Daoy (cell line): Measurements from ENCODE around the gene FGGY. TPM values are rescaled to one million over a fixed set of nuclear protein-coding genes. Genes with fewer than 3 reads are reported as not detected.
"Not testable (repeated sequence)": the region's sequence is repeated elsewhere in the genome, so short reads cannot be mapped to it uniquely, and the experiment has no call there.

Experiments
- DNase-seq: peaks from one replicate; pipeline ENCODE4 v3.0.0-alpha.2; 2015; ENCODE audit warnings: low read depth
- total RNA-seq: library from RNA; depleted of rRNA; stranded (reverse); fragments of >200 nt; shearing (Covaris generic); gene quantifications from 2 replicates; pipeline ENCODE4 v1.2.3, GENCODE V29; 2014

FGGY gene
- total RNA-seq, 1 experiment from 2014 or later = 15.7 TPM

DNA sequence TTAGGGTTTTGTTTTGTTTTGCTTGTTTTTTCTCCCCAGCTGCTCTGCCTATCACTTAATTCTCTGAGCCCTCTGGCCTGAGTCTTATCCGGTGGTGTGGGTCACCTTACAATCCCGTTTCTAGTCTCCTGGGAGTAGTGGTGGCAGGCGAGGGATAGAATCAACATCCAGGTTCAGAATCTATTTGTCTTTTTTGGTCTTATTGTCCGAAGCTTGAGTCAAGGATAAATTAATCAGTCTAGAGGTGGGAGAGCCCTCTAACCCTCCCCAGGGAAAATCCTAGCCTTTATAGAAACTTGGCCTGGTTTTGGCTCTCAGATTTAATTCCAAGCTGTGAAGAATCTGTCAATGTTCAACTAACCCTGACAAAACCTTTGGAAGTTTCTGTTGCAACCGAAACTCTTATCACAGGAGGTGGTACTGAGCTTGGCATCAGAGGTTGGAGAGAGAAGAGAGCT lies 246.3 kb downstream of the FGGY start:
- DNase-seq = no peak

DNA sequence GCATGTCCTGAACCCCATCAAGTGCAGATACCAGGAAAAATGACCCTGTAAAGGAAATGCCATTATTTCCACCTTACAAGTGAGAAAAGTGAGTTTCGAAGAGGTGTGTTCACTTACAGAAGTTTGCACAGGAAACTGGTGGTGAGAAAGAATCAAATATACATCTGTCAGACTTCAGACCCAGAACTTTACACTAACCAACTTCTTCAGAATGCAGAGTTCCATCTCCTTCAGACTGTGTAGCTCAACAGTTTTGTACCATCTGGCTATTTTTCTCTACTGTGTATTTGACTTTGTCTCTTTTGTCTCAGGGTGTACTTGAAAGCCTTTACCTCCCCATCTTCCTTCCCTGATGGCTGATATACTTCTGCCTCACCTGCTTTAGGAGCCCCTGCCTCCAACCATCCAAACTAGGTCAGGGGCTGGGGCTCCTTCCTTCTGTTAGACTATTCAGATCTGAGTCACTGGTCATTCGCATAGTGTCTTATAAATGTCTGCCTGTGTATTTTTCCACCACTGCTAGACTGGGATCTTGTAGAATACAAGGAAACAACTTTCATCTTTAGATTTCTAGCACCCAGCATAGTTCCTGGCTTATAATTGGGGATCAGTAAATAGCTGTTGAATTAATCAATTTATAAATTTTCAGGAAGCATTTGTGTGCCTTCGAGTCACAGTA lies 247.9 kb downstream of the FGGY start:
- DNase-seq = no peak

- no peak for DNase-seq
Observed at GRCh38 chr1:59545830-59546229, 248.9 kb downstream of the FGGY start.

GRCh38 chr1:59549066-59549837 lies 252.4 kb downstream of the FGGY start:
- no peak for DNase-seq

- no peak for DNase-seq
Observed at GRCh38 chr1:59549903-59550302, 253.0 kb downstream of the FGGY start.

DNA sequence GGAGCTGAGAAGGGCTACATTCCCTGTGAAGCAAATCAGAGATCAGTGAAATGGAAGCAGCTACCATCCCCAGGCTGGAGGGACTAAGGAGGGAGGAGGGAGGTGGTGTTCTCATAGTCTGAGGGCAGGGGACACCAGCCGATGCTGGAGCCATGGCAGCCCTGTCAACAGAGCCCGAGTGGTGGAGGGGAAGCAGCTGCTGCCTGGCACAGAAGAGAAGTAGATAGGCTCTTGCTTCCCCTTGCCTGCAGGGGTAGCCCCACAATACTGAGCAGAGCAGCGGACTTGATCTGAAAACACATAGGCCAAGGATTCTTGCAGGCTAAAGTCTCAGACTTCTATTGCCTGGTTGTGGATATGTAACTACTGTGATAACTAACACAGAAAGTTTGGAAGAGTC lies 255.1 kb downstream of the FGGY start:
- DNase-seq = no peak

GRCh38 chr1:59553371-59553770 lies 256.5 kb downstream of the FGGY start:
- no peak for DNase-seq

GRCh38 chr1:59554011-59554663 lies 257.2 kb downstream of the FGGY start:
- DNase-seq = no peak

- DNase-seq = no peak
Observed at GRCh38 chr1:59554752-59555151, 257.9 kb downstream of the FGGY start.

GRCh38 chr1:59556398-59556797 lies 259.5 kb downstream of the FGGY start:
- DNase-seq = no peak

- DNase-seq = no peak
Observed at GRCh38 chr1:59556802-59557548, 260.1 kb downstream of the FGGY start.

GRCh38 chr1:59557549-59557885 lies 260.6 kb downstream of the FGGY start:
- DNase-seq = no peak

DNA sequence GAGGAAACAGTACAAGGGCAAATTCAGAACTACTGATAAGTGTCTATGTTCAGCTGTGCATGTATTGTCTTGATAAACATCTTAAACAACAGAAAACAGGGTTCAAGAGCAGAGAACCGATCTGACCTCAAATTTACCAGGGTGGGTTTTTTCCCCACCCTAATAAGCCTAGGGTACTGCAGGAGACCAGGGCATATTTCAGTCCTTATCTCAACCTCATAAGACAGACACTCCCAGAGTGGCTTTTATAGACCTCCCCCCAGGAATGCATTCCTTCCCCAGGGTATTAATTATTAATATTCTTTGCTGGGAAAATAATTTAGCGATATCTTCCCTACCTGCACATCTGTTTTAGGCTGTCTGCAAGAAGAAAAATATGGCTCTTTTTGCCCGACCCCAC lies 261.7 kb downstream of the FGGY start:
- DNase-seq = not testable (repeated sequence)

DNA sequence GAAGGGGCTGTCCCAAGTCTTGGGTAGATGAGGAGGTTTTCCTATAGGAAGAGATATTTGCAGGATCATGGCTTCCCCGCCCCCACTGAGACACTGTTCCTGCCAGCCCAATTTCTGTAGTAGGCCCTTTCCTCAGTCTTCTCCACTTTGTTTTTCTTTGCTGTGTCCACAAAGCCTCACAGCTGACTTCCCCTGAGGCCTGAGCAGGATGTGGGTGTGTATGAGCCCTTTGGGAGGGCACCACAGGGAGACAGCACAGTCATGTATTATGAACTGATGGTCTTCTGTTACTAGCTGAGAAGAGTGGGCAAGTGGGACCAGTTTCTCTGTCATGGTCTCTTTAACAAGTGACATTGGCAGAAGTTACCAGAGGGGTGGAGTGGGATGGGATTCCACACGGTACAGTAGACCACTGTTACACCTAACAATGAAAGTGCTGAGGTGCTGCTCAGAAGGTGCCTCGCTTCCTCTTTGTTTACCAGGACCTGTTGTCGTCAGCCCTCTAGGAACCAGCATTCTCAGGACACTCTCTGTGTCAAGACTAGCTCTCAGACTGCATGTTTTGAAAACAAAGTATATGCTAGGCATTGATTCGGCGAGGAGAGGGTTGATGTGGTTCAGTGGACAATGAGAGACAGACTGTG lies 264.0 kb downstream of the FGGY start:
- DNase-seq = peak; percentile 17

- DNase-seq = no peak
Observed at GRCh38 chr1:59561796-59562195, 264.9 kb downstream of the FGGY start.

DNA sequence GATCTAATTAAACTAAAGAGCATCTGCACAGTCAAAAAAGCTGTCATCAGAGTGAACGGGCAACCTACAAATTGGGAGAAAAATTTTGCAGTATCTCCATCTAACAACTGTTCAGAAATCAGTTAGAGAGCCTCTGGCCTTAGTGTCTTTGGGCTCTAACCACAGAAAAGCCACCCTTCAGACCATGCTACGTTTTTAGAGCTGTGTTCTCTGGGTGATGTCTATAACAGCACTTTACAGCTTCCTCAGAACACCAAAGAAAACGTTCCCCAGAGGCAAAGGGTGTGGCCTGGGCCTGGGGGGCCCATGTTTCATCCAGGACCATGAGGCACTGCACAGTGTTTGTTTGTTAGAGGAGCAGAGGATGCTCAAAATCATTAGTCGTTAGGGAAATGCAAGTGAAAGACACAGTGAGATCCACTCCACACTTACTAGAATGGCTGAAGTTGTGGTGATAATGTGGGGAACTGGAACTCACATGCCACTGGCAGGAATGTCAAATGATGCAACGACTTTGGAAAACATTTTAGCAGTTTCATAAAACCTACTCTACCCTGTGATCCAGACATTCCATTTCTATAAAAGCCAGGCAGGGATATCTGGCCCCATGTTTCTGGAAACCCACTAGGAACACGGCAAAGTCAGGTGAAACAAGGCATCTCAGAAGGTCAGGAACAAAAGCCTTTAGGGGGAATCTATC lies 267.4 kb downstream of the FGGY start:
- no peak for DNase-seq

- peak; percentile 95 for DNase-seq
Observed at GRCh38 chr1:59565611-59566410, 268.9 kb downstream of the FGGY start.

- DNase-seq = peak; percentile 18
Observed at GRCh38 chr1:59568158-59568935, 271.5 kb downstream of the FGGY start.

- no peak for DNase-seq
Observed at GRCh38 chr1:59569198-59569597, 272.3 kb downstream of the FGGY start.
